WTC11 (cell line): ENCODE data around the gene SORCS2. TPM values are rescaled to one million over a fixed set of nuclear protein-coding genes. Genes with fewer than 3 reads are reported as not detected.

ENCODE experiments used
- ATAC-seq: fragments of 200-7000 bp; cut with Tn5 transposase; 2 replicates; pipeline ENCODE4 v1.10.0; 2021; ENCODE audit warnings: mild to moderate bottlenecking, moderate library complexity
- CTCF ChIA-PET: fragments of 300-600 bp; sonication (Branson Sonifier 250); formaldehyde crosslinking; loops from one replicate; lab custom pipeline; 2021; ENCODE audit warnings: antibody characterized with exemption; lab: Charles Lee
- POLR2A ChIA-PET: fragments of 350-600 bp; sonication (Branson Sonifier 250); formaldehyde crosslinking; loops from one replicate; lab custom pipeline; 2021; ENCODE audit warnings: antibody characterized with exemption; lab: Charles Lee
- DNase-seq: peaks from one replicate; pipeline ENCODE4 v3.0.0; 2021; ENCODE audit warnings: low spot score
- H3K27ac Mint-ChIP-seq: 2 replicates; pipeline ENCODE4 v1.8.0; 2021; ENCODE audit warnings: mixed read lengths
- H3K27me3 Mint-ChIP-seq: 2 replicates; pipeline ENCODE4 v1.8.0; 2021; ENCODE audit warnings: low read depth, mild to moderate bottlenecking, moderate library complexity, mixed read lengths
- H3K36me3 Mint-ChIP-seq: 2 replicates; pipeline ENCODE4 v1.8.0; 2021; ENCODE audit warnings: mixed read lengths
- H3K4me1 Mint-ChIP-seq: 2 replicates; pipeline ENCODE4 v1.8.0; 2022; ENCODE audit warnings: mixed read lengths
- H3K4me3 Mint-ChIP-seq: 2 replicates; pipeline ENCODE4 v1.8.0; 2021; ENCODE audit warnings: mild to moderate bottlenecking, moderate library complexity, mixed read lengths
- H3K9me3 Mint-ChIP-seq: 2 replicates; pipeline ENCODE4 v1.8.0; 2021; ENCODE audit warnings: mixed read lengths
- ATF3 ChIP-seq: sonication (generic); formaldehyde crosslinking; conservative IDR thresholded peaks from 2 replicates; pipeline ENCODE4 v1.8.1; 2022; ENCODE audit warnings: mild to moderate bottlenecking, missing genetic modification reagents
- CBFB ChIP-seq: sonication (generic); formaldehyde crosslinking; IDR thresholded peaks from 2 replicates; pipeline ENCODE4 v1.8.1; 2022; ENCODE audit warnings: mild to moderate bottlenecking, low read depth, missing genetic modification reagents
- CREB1 ChIP-seq: sonication (generic); formaldehyde crosslinking; IDR thresholded peaks from 2 replicates; pipeline ENCODE4 v1.8.0; 2023; ENCODE audit warnings: mild to moderate bottlenecking, missing genetic modification reagents
- E2F5 ChIP-seq: sonication (generic); formaldehyde crosslinking; IDR thresholded peaks from 2 replicates; pipeline ENCODE4 v1.8.1; 2022; ENCODE audit warnings: mild to moderate bottlenecking, moderate library complexity, missing genetic modification reagents
- ELF4 ChIP-seq: sonication (generic); formaldehyde crosslinking; IDR thresholded peaks from 2 replicates; pipeline ENCODE4 v1.8.1; 2022; ENCODE audit warnings: low read depth, mild to moderate bottlenecking, moderate library complexity, missing genetic modification reagents
- ESRRA ChIP-seq: sonication (generic); formaldehyde crosslinking; IDR thresholded peaks from 2 replicates; pipeline ENCODE4 v1.8.1; 2022; ENCODE audit warnings: mild to moderate bottlenecking, missing genetic modification reagents, borderline replicate concordance
- ETV6 ChIP-seq: sonication (generic); formaldehyde crosslinking; IDR thresholded peaks from 2 replicates; pipeline ENCODE4 v1.8.1; 2022; ENCODE audit warnings: mild to moderate bottlenecking, missing genetic modification reagents
- FOXP4 ChIP-seq: sonication (generic); formaldehyde crosslinking; IDR thresholded peaks from 2 replicates; pipeline ENCODE4 v1.8.0; 2022; ENCODE audit warnings: mild to moderate bottlenecking, missing genetic modification reagents
- IRF1 ChIP-seq: sonication (generic); formaldehyde crosslinking; IDR thresholded peaks from 2 replicates; pipeline ENCODE4 v1.8.0; 2023; ENCODE audit warnings: missing genetic modification reagents
- IRF2 ChIP-seq: sonication (generic); formaldehyde crosslinking; IDR thresholded peaks from 2 replicates; pipeline ENCODE4 v1.8.0; 2022; ENCODE audit warnings: low read depth, missing genetic modification reagents, borderline replicate concordance
- MAX ChIP-seq: sonication (generic); formaldehyde crosslinking; IDR thresholded peaks from 2 replicates; pipeline ENCODE4 v1.8.0; 2022; ENCODE audit warnings: mild to moderate bottlenecking, missing genetic modification reagents
- NFE2L1 ChIP-seq: sonication (generic); formaldehyde crosslinking; IDR thresholded peaks from 2 replicates; pipeline ENCODE4 v1.8.1; 2023; ENCODE audit warnings: missing genetic modification reagents
- NR1H2 ChIP-seq: sonication (generic); formaldehyde crosslinking; IDR thresholded peaks from 2 replicates; pipeline ENCODE4 v1.9.0; 2021; ENCODE audit warnings: mild to moderate bottlenecking, moderate library complexity, missing genetic modification reagents
- NR2C2 ChIP-seq: sonication (generic); formaldehyde crosslinking; IDR thresholded peaks from 2 replicates; pipeline ENCODE4 v1.8.0; 2022; ENCODE audit warnings: mild to moderate bottlenecking, missing genetic modification reagents
- NR3C1 ChIP-seq: sonication (generic); formaldehyde crosslinking; conservative IDR thresholded peaks from 2 replicates; pipeline ENCODE4 v1.8.1; 2023; ENCODE audit warnings: low read depth, mild to moderate bottlenecking, missing genetic modification reagents
- SMAD4 ChIP-seq: sonication (generic); formaldehyde crosslinking; IDR thresholded peaks from 2 replicates; pipeline ENCODE4 v1.8.0; 2022; ENCODE audit warnings: mild to moderate bottlenecking, missing genetic modification reagents
- ZNF423 ChIP-seq: fragments of 250-450 bp; sonication (Bioruptor Pico); IDR thresholded peaks from 2 replicates; pipeline ENCODE4 v2.1.2; 2022; ENCODE audit warnings: mild to moderate bottlenecking, moderate library complexity
- ZNF512 ChIP-seq: sonication (generic); formaldehyde crosslinking; IDR thresholded peaks from 2 replicates; pipeline ENCODE4 v1.8.1; 2022; ENCODE audit warnings: missing genetic modification reagents, borderline replicate concordance
- ZNF532 ChIP-seq: fragments of 250-450 bp; sonication (Bioruptor Pico); IDR thresholded peaks from 2 replicates; pipeline ENCODE4 v1.9.0; 2021; ENCODE audit warnings: mild to moderate bottlenecking, borderline replicate concordance
- total RNA-seq: library from RNA; stranded (reverse); gene quantifications from 3 replicates; pipeline ENCODE4 v1.2.3, GENCODE V29; 2021

The SORCS2 gene
- total RNA-seq, 1 experiment from 2014 or later, result 6.6 TPM

GRCh38 chr4:7180938-7181337, 11.4 kb upstream of the SORCS2 start:
- no peak overlapping the region for H3K4me3 Mint-ChIP-seq
- H3K9me3 Mint-ChIP-seq, result peaks cover 21% of the 10 kb centered on the region
- TF ChIP-seq IRF2 (CRISPR knock-in tag) (no peak), ETV6 (CRISPR knock-in tag) (no peak), IRF1 (CRISPR knock-in tag) (no peak)
- H3K27ac Mint-ChIP-seq, result no peak overlapping the region
- ChIA-PET CTCF (no interaction called here), POLR2A (no interaction called here)
- ATAC-seq (no peak), DNase-seq (no peak)
- H3K27me3 Mint-ChIP-seq, result peaks cover 9% of the 10 kb centered on the region
- H3K4me1 Mint-ChIP-seq, result no peaks in the 10 kb centered on the region
- peaks cover 7% of the 10 kb centered on the region; the same call in 1 of the 2 replicates for H3K36me3 Mint-ChIP-seq

- Mint-ChIP-seq H3K9me3 (peaks cover 21% of the 10 kb centered on the region), H3K27me3 (peaks cover 9% of the 10 kb centered on the region), H3K36me3 (peaks cover 7% of the 10 kb centered on the region; the same call in 1 of the 2 replicates), H3K27ac (no peak overlapping the region), H3K4me3 (no peak overlapping the region), H3K4me1 (no peaks in the 10 kb centered on the region)
- TF ChIP-seq ATF3 (CRISPR knock-in tag) (no peak), CBFB (CRISPR knock-in tag) (no peak), ZNF423 (CRISPR knock-in tag) (no peak), ZNF532 (CRISPR knock-in tag) (no peak), MAX (no peak), IRF1 (CRISPR knock-in tag) (no peak), ESRRA (no peak), NR2C2 (CRISPR knock-in tag) (no peak), SMAD4 (CRISPR knock-in tag) (no peak), E2F5 (CRISPR knock-in tag) (no peak), FOXP4 (CRISPR knock-in tag) (no peak), ELF4 (CRISPR knock-in tag) (no peak), CREB1 (CRISPR knock-in tag) (no peak), NR3C1 (CRISPR knock-in tag) (no peak), NR1H2 (CRISPR knock-in tag) (no peak), ZNF512 (no peak), IRF2 (CRISPR knock-in tag) (no peak), NFE2L1 (CRISPR knock-in tag) (no peak)
- CTCF ChIA-PET, result no interaction called here
- no peak for ATAC-seq
- POLR2A ChIA-PET, result no interaction called here
- DNase-seq, result no peak
These were observed 9.7 kb upstream of the SORCS2 start for GRCh38 chr4:7182616-7183015.
